SK-N-MC (cell line): ENCODE measurements around the gene SPRY2.

Experiments
- DNase-seq: peaks from one replicate; pipeline ENCODE4 v3.0.0-alpha.2; 2011; ENCODE audit warnings: low read depth, low spot score
- H3K27ac ChIP-seq: fragments of 200-600 bp; sonication (generic); 2 replicates; pipeline ENCODE4 v1.5.1; 2016; ENCODE audit warnings: mixed run types
- H3K36me3 ChIP-seq: fragments of 200-600 bp; sonication (generic); 2 replicates; pipeline ENCODE4 v1.6.1; 2017; ENCODE audit warnings: antibody characterized with exemption, low read length, mixed read lengths; ENCODE audit not compliant: insufficient read depth
- H3K4me3 ChIP-seq: fragments of 200-600 bp; sonication (generic); 2 replicates; pipeline ENCODE4 v1.5.1; 2016
- H3K9ac ChIP-seq: fragments of 200-600 bp; sonication (generic); 2 replicates; pipeline ENCODE4 v1.8.0; 2017; ENCODE audit warnings: mixed run types, mixed read lengths; ENCODE audit not compliant: insufficient read length
- H3K9me3 ChIP-seq: fragments of 200-600 bp; sonication (generic); 2 replicates; pipeline ENCODE4 v1.6.1; 2017; ENCODE audit warnings: low read depth, mild to moderate bottlenecking, antibody characterized with exemption, low read length, moderate library complexity, mixed read lengths
- EZH2 ChIP-seq: fragments of 200-600 bp; sonication (generic); IDR thresholded peaks from one replicate; pipeline ENCODE4 v1.6.1; 2017; ENCODE audit warnings: antibody characterized with exemption
- FOXP2 ChIP-seq: optimal IDR thresholded peaks from 2 replicates; pipeline ENCODE3; 2011; ENCODE audit warnings: mild to moderate bottlenecking, moderate library complexity; ENCODE audit not compliant: insufficient read depth; ENCODE audit errors: extremely low read length, control extremely low read depth
- POLR2AphosphoS5 ChIP-seq: IDR thresholded peaks from 2 replicates; pipeline ENCODE4 v1.6.1; 2012; ENCODE audit warnings: mild to moderate bottlenecking, low read depth, low read length, borderline replicate concordance

SPRY2 gene

GRCh38 chr13:80312967-80313366 is 28.0 kb downstream of the SPRY2 start:
- no peak for TF ChIP-seq FOXP2
- no peak for TF ChIP-seq POLR2AphosphoS5
- TF ChIP-seq EZH2, result no peak
- DNase-seq, result no peak
- H3K9ac ChIP-seq, result no peak overlapping the region

GRCh38 chr13:80312012-80312704 is 28.8 kb downstream of the SPRY2 start:
- no peak overlapping the region for H3K9ac ChIP-seq
- TF ChIP-seq EZH2 (no peak), POLR2AphosphoS5 (no peak), FOXP2 (no peak)
- H3K36me3 ChIP-seq, result no peaks in the 10 kb centered on the region
- H3K27ac ChIP-seq, result no peak overlapping the region
- DNase-seq, result no peak
- H3K4me3 ChIP-seq, result no peak overlapping the region
- H3K9me3 ChIP-seq, result no peaks in the 10 kb centered on the region

More at GRCh38 chr13:80312967-80313366, 28.0 kb downstream of the SPRY2 start:
- no peak overlapping the region for H3K27ac ChIP-seq
- H3K36me3 ChIP-seq, result no peaks in the 10 kb centered on the region
- no peak overlapping the region for H3K4me3 ChIP-seq
- no peaks in the 10 kb centered on the region for H3K9me3 ChIP-seq

GRCh38 chr13:80309926-80310325 is 31.0 kb downstream of the SPRY2 start:
- H3K4me3 ChIP-seq, result no peak overlapping the region
- DNase-seq, result no peak
- no peak overlapping the region for H3K27ac ChIP-seq
- no peaks in the 10 kb centered on the region for H3K9me3 ChIP-seq
- no peaks in the 10 kb centered on the region for H3K36me3 ChIP-seq
- TF ChIP-seq FOXP2 (no peak), EZH2 (no peak), POLR2AphosphoS5 (no peak)
- H3K9ac ChIP-seq, result no peak overlapping the region

- TF ChIP-seq POLR2AphosphoS5 (no peak), FOXP2 (no peak), EZH2 (no peak)
- no peak overlapping the region for H3K4me3 ChIP-seq
Observed at GRCh38 chr13:80307401-80307987, 33.4 kb downstream of the SPRY2 start.

GRCh38 chr13:80306337-80306972 is 34.5 kb downstream of the SPRY2 start:
- no peak for DNase-seq
- Histone ChIP-seq H3K9ac (no peak overlapping the region), H3K9me3 (no peaks in the 10 kb centered on the region), H3K27ac (no peak overlapping the region), H3K4me3 (peak overlapping the region; percentile 44; the same call in 1 of the 2 replicates), H3K36me3 (no peaks in the 10 kb centered on the region)
- TF ChIP-seq POLR2AphosphoS5, result no peak
- TF ChIP-seq FOXP2, result no peak
- no peak for TF ChIP-seq EZH2

More at GRCh38 chr13:80307401-80307987, 33.4 kb downstream of the SPRY2 start:
- no peaks in the 10 kb centered on the region for H3K9me3 ChIP-seq
- no peaks in the 10 kb centered on the region for H3K36me3 ChIP-seq
- no peak for DNase-seq
- H3K9ac ChIP-seq, result no peak overlapping the region
- H3K27ac ChIP-seq, result no peak overlapping the region

GRCh38 chr13:80305737-80306136 is 35.2 kb downstream of the SPRY2 start:
- no peak for DNase-seq
- H3K27ac ChIP-seq, result no peak overlapping the region
- TF ChIP-seq FOXP2, result no peak
- TF ChIP-seq EZH2, result no peak
- no peaks in the 10 kb centered on the region for H3K9me3 ChIP-seq
- no peak overlapping the region for H3K9ac ChIP-seq
- H3K4me3 ChIP-seq, result peak overlapping the region; percentile 44; the same call in 1 of the 2 replicates
- H3K36me3 ChIP-seq, result no peaks in the 10 kb centered on the region

- no peak overlapping the region for H3K4me3 ChIP-seq
- H3K9ac ChIP-seq, result no peak overlapping the region
- H3K27ac ChIP-seq, result no peak overlapping the region
- no peaks in the 10 kb centered on the region for H3K9me3 ChIP-seq
- no peak for DNase-seq
- no peak for TF ChIP-seq FOXP2
- TF ChIP-seq EZH2, result no peak
- no peak for TF ChIP-seq POLR2AphosphoS5
- no peaks in the 10 kb centered on the region for H3K36me3 ChIP-seq
Observed at GRCh38 chr13:80303225-80303811, 37.6 kb downstream of the SPRY2 start.

- TF ChIP-seq POLR2AphosphoS5 (no peak), EZH2 (no peak), FOXP2 (no peak)
- no peaks in the 10 kb centered on the region for H3K36me3 ChIP-seq
- H3K9me3 ChIP-seq, result no peaks in the 10 kb centered on the region
- no peak for DNase-seq
- no peak overlapping the region for H3K27ac ChIP-seq
- no peak overlapping the region for H3K4me3 ChIP-seq
- no peak overlapping the region for H3K9ac ChIP-seq
Observed at GRCh38 chr13:80299046-80299445, 41.9 kb downstream of the SPRY2 start.

GRCh38 chr13:80297503-80297902 is 43.4 kb downstream of the SPRY2 start:
- Histone ChIP-seq H3K4me3 (no peak overlapping the region), H3K36me3 (no peaks in the 10 kb centered on the region), H3K27ac (0 out of 2 replicates have a peak overlapping the region, but pooled peaks have one; percentile 2), H3K9me3 (no peaks in the 10 kb centered on the region), H3K9ac (no peak overlapping the region)
- no peak for TF ChIP-seq EZH2
- TF ChIP-seq POLR2AphosphoS5, result no peak
- no peak for TF ChIP-seq FOXP2
- DNase-seq, result no peak
